ENCODE results near the gene BRD3OS.
"Not testable (repeated sequence)": the region's sequence is repeated elsewhere in the genome, so short reads cannot be mapped to it uniquely, and the experiment has no call there.

Gene BRD3OS

DNA sequence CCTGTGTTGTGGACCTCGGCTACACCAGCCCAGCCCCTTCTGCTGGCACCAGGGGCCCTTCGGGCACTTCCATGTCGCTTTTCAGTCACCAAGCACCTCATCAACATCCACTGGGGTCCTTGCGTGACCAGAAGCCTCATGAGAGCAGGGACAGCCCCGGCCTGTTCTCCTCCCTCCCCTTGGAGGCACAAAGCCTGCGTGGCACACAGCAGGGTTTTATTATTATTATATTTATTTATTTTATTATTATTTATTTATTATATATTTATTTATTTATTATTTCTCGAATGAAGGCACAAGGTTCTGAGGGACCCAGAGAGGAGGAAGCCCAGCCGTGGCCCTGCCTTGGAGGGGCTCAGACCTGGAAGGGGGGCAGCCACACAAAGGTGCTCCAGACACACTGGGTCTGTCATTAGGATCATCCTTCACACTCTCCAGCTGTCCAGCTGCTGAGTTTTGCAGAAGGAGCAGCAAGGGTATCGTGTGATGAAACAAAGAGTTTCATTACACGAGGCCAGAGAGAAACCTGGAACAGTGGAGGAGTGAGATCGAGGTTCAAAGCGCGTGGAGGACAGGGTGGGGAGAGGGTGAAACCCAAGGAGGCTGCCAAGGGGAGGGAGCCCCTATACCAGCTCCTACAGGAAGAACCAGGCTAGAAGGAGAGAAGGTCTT lies 38.4 kb upstream of the BRD3OS start:
- no peak for DNase-seq
- in situ Hi-C loops (cut with HindIII; ENCODE audit: low pct_ligation_motif_present, low pct_unique_long_range_greater_than_20kb, low sequenced_read_pairs): loop anchor here (25.0 kb wide), 1 partner anchor 200 kb away; no protein-coding TSS in a partner anchor

DNA sequence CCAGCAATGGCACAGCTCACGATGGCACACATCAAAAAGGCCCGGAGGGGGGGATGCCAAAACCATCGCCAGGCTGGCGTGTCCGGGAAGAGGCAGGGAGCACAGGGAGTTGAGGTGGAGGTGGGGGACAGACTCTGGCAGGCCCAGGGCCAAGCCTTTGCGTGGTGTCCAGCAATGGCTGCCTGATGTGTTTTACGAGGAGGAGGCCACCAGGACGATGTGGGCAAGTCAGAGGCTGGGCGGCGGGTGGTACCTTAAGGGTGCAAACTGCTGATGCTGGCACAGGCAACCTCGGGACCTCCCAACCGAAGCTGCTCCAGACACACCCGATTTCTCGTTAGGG lies 37.9 kb upstream of the BRD3OS start:
- in situ Hi-C loops (cut with HindIII; ENCODE audit: low pct_ligation_motif_present, low pct_unique_long_range_greater_than_20kb, low sequenced_read_pairs): loop anchor here (25.0 kb wide), 1 partner anchor 200 kb away; no protein-coding TSS in a partner anchor
- no peak for DNase-seq

GRCh38 chr9:133987946-133988665 lies 37.2 kb upstream of the BRD3OS start:
- in situ Hi-C loops (cut with HindIII; ENCODE audit: low pct_ligation_motif_present, low pct_unique_long_range_greater_than_20kb, low sequenced_read_pairs): loop anchor here (25.0 kb wide), 1 partner anchor 201 kb away; no protein-coding TSS in a partner anchor

GRCh38 chr9:133988771-133989170 lies 36.5 kb upstream of the BRD3OS start:
- in situ Hi-C loops (cut with HindIII; ENCODE audit: low pct_ligation_motif_present, low pct_unique_long_range_greater_than_20kb, low sequenced_read_pairs): loop anchor here (25.0 kb wide), 1 partner anchor 201 kb away; no protein-coding TSS in a partner anchor

More at GRCh38 chr9:133987946-133988665, 37.2 kb upstream of the BRD3OS start:
- no peak for DNase-seq

GRCh38 chr9:133989625-133990365 lies 35.5 kb upstream of the BRD3OS start:
- in situ Hi-C loops (cut with HindIII; ENCODE audit: low pct_ligation_motif_present, low pct_unique_long_range_greater_than_20kb, low sequenced_read_pairs): loop anchor here (25.0 kb wide), 1 partner anchor 202 kb away; no protein-coding TSS in a partner anchor

More at GRCh38 chr9:133988771-133989170, 36.5 kb upstream of the BRD3OS start:
- not testable (repeated sequence) for DNase-seq

DNA sequence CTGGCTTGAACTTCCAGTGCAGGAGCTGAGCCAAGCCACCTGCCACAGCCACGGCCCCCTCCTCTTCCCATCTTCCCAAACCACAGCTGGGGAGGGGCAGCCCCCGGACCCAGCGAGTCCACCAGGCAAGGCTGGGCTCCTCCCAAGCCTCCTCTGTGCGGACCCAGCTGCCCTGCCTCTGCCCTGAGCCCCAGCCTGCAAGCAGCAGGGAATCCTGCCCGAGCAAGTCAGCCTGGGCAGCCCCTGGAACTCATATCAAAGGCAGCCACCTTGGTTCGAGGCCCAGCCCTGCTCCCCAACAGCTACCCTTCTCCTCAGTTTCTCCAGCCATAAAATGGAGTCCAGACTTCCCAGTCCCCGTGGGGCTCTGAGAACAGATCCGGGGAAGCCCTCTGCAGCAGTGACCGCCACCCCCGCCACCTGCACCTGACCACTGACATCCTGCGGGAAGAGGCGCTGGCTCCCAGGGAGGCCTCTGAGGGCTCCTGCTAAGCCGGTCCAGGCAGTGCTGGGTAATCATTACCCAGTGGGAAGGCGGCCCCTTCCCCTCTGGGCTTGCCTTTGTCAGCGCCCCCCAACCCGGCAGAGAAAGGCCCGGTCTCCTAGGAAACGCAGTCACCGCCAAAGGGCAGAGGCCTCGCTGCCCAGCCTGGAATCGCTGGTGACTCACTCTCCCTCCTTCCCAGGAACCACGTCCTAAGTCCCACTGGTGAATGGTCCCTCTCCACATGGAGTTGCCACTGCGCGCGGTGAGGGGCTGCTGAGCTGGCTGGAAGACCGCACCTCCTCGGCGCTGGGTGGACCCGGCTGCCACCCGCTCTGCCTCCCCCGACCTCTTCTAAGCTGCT lies 34.7 kb upstream of the BRD3OS start:
- in situ Hi-C loops (cut with HindIII; ENCODE audit: low pct_ligation_motif_present, low pct_unique_long_range_greater_than_20kb, low sequenced_read_pairs): loop anchor here (25.0 kb wide), 1 partner anchor 203 kb away; no protein-coding TSS in a partner anchor
- DNase-seq: peak; percentile 93

More at GRCh38 chr9:133989625-133990365, 35.5 kb upstream of the BRD3OS start:
- no peak for DNase-seq

DNA sequence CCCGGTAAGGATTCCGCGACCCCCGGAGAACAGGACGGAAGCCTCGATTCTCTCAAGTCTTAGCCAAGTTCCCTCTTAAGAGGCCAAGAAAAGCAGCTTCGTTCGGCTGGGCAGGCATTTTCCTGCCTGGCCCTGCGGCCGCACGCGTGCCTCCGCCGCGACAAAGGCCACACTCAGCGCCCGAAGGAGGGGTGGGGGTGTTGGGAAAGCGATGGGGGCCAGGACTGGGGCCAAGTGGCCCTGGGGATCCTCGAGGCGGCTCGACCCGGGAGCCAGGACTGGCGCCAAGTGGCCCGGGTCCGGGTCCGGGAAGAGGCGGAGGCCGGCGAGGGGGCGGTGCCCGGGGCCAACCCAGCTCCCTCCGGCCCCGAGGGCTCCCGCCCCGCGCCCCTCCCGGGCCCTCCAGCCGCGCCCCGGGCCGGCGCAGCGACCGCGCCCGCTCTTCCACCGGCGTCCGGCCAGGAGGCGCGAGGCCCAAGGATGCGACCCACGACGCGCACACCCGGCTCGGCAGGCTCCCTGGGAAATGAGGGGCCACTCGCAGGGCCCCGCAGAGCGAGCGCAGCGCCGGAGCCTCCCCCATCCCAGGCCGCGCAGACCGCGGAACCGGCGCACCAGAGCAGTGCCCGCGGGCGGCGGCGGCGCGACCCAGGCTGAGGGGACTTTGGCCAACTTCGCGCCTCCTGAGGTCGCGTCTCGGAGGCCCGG lies 33.9 kb upstream of the BRD3OS start:
- DNase-seq: peak; percentile 42
- in situ Hi-C loops (cut with HindIII; ENCODE audit: low pct_ligation_motif_present, low pct_unique_long_range_greater_than_20kb, low sequenced_read_pairs): loop anchor here (25.0 kb wide), 1 partner anchor 204 kb away; no protein-coding TSS in a partner anchor

GRCh38 chr9:133991964-133992779 lies 33.1 kb upstream of the BRD3OS start, which contains the start of gene VAV2:
Gene VAV2, minus strand, starts transcription at chr9:133992324. Its CDS starts 46 bp downstream, at chr9:133992278.
- peak; percentile 65 for DNase-seq
- in situ Hi-C loops (cut with HindIII; ENCODE audit: low pct_ligation_motif_present, low pct_unique_long_range_greater_than_20kb, low sequenced_read_pairs): loop anchor here (25.0 kb wide), 1 partner anchor 205 kb away; no protein-coding TSS in a partner anchor

- in situ Hi-C loops (cut with HindIII; ENCODE audit: low pct_ligation_motif_present, low pct_unique_long_range_greater_than_20kb, low sequenced_read_pairs): loop anchor here (25.0 kb wide), 1 partner anchor 206 kb away; no protein-coding TSS in a partner anchor
- DNase-seq: peak; percentile 80
These were observed 32.3 kb upstream of the BRD3OS start for GRCh38 chr9:133992780-133993634.

DNA sequence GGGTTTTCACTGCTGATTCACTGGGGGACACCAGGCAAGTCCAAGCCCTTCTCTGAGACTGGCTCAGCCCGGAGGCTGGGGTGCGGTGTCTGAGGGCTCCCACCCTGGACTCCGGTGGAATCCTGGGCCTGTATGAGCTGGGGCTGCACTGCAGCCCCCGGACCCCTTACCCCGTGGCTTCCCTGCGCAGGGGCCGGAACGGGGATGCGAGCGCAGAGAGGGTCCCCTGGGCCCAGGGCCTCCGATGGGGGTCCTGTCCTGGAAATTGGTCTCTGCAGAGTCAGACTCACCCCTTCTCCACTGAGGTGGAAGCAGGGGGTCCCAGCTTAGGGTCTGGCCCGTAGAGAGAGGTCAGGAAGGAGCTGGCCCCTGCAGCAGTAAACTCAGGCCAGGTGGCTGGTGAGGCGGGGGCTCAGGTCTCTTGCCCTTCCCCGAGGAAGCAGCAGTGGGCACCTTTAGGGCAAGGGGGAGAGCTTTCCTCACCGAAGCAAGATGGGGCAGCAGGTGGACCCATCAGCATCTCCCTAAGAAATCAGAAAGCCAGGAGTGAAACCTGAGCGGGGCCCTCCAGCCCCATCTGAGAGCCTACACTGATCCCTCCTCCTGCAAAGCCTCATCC lies 31.5 kb upstream of the BRD3OS start:
- DNase-seq: no peak
- in situ Hi-C loops (cut with HindIII; ENCODE audit: low pct_ligation_motif_present, low pct_unique_long_range_greater_than_20kb, low sequenced_read_pairs): loop anchor here (25.0 kb wide), 1 partner anchor 206 kb away; no protein-coding TSS in a partner anchor

- peak; percentile 65 for DNase-seq
- in situ Hi-C loops (cut with HindIII; ENCODE audit: low pct_ligation_motif_present, low pct_unique_long_range_greater_than_20kb, low sequenced_read_pairs): loop anchor here (25.0 kb wide), 1 partner anchor 207 kb away; no protein-coding TSS in a partner anchor
These were observed 30.8 kb upstream of the BRD3OS start for GRCh38 chr9:133994353-133995011.

DNA sequence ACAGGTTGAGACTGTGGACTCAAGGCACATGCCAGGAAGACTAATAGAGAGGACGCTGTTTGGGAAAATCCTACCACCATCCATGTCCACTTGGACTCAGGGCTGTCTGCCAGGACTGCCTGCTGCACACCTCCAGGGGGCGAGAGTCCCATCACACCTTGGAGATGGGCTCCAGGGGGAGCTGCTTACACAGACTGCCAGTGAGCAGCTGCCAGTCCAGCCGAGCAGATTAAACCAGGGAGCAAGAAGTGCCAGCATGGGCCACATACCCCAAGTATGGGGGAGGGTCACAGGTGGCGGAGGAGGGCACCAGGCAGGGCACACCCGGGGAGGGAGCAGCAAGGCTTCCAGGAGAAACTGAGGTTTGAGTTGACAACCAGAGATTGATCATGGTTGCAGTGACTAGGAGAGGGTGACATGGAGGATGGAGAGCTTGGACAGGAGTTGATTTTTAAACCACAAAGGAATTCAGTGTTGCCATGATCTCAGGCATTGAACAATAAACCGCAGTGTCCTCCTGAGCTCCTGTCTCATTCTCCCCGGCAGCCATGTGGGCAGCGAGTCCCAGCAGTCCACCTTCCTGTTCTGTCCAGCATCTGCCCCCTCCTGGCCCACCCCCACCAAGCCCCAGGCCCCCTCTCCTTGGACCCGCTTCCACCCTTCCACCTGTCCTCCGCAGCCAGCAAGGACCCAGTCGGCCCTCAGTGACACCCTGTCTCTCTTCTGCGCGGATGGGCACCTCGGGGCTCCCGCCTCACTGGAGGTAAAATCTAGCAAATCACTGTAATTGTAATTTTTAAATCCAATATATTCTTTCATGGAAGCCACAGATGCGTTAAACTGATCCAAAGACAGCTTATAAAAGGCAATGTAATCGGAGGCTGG lies 30.0 kb upstream of the BRD3OS start:
- in situ Hi-C loops (cut with HindIII; ENCODE audit: low pct_ligation_motif_present, low pct_unique_long_range_greater_than_20kb, low sequenced_read_pairs): loop anchor here (25.0 kb wide), 1 partner anchor 208 kb away; no protein-coding TSS in a partner anchor
- peak; percentile 42 for DNase-seq
